Immature natural killer cell (primary cell): Measurements from ENCODE around the gene SLC1A2. TPM values are rescaled to one million over a fixed set of nuclear protein-coding genes. Genes with fewer than 3 reads are reported as not detected.

Source experiments
- DNase-seq, 3 donors: peaks; one replicate each; pipeline ENCODE4 v3.0.0; 2022; ENCODE audit warnings: mixed read lengths in 1 of 3
- H3K27ac Mint-ChIP-seq, 6 donors: one replicate each; pipeline ENCODE4 v1.8.0; 2020; ENCODE audit warnings: mixed read lengths in 6 of 6, mild to moderate bottlenecking in 5 of 6, inconsistent platforms in 4 of 6, moderate library complexity in 3 of 6
- H3K27me3 Mint-ChIP-seq, 3 donors: one replicate each; pipeline ENCODE4 v1.8.0; 2020 to 2021; ENCODE audit warnings: low read depth in 3 of 3, mild to moderate bottlenecking in 3 of 3, mixed read lengths in 3 of 3, moderate library complexity in 3 of 3, inconsistent platforms in 1 of 3
- H3K36me3 Mint-ChIP-seq, 3 donors: one replicate each; pipeline ENCODE4 v1.8.0; 2020; ENCODE audit warnings: mixed read lengths in 3 of 3, inconsistent platforms in 2 of 3, mild to moderate bottlenecking in 2 of 3
- H3K4me1 Mint-ChIP-seq, 2 donors: one replicate each; pipeline ENCODE4 v1.8.0; 2020; ENCODE audit warnings: inconsistent platforms in 2 of 2, mild to moderate bottlenecking in 2 of 2, mixed read lengths in 2 of 2, moderate library complexity in 1 of 2
- H3K4me3 Mint-ChIP-seq, 5 donors: one replicate each; pipeline ENCODE4 v1.8.0; 2020; ENCODE audit warnings: mild to moderate bottlenecking in 5 of 5, mixed read lengths in 5 of 5, inconsistent platforms in 3 of 5, moderate library complexity in 3 of 5
- H3K9me3 Mint-ChIP-seq, 6 donors: one replicate each; pipeline ENCODE4 v1.8.0; 2020; ENCODE audit warnings: mild to moderate bottlenecking in 6 of 6, mixed read lengths in 6 of 6, inconsistent platforms in 4 of 6, moderate library complexity in 3 of 6
- polyA plus RNA-seq, 3 donors: library from polyadenylated mRNA; unstranded; fragments of 300-500 nt; fragmentation: Illumina TruSeq; gene quantifications; one replicate each; pipeline ENCODE4 v1.2.3, GENCODE V29; 2021

The SLC1A2 gene
- polyA plus RNA-seq, 3 donors from 2014 or later = 0.03 to 0.06 TPM; not detected in 1

- H3K27ac Mint-ChIP-seq = no peak overlapping the region
- H3K4me3 Mint-ChIP-seq = no peak overlapping the region
- no peaks in the 10 kb centered on the region for H3K36me3 Mint-ChIP-seq
- peaks cover 0 to 9% (median 7%) of the 10 kb centered on the region in 3 donors for H3K27me3 Mint-ChIP-seq
- H3K4me1 Mint-ChIP-seq = peaks cover 13 to 14% of the 10 kb centered on the region in 2 donors
- no peaks in the 10 kb centered on the region for H3K9me3 Mint-ChIP-seq
- DNase-seq = no peak
These were observed 72.7 kb downstream of the SLC1A2 start for GRCh38 chr11:35346472-35347156.

GRCh38 chr11:35344681-35345574 lies 74.4 kb downstream of the SLC1A2 start:
- no peaks in the 10 kb centered on the region for H3K36me3 Mint-ChIP-seq
- peaks cover 13 to 14% of the 10 kb centered on the region in 2 donors for H3K4me1 Mint-ChIP-seq
- H3K27ac Mint-ChIP-seq = no peak overlapping the region
- no peak overlapping the region for H3K4me3 Mint-ChIP-seq
- DNase-seq = no peak
- peaks cover 0 to 9% (median 3%) of the 10 kb centered on the region in 3 donors for H3K27me3 Mint-ChIP-seq
- H3K9me3 Mint-ChIP-seq = no peaks in the 10 kb centered on the region

DNA sequence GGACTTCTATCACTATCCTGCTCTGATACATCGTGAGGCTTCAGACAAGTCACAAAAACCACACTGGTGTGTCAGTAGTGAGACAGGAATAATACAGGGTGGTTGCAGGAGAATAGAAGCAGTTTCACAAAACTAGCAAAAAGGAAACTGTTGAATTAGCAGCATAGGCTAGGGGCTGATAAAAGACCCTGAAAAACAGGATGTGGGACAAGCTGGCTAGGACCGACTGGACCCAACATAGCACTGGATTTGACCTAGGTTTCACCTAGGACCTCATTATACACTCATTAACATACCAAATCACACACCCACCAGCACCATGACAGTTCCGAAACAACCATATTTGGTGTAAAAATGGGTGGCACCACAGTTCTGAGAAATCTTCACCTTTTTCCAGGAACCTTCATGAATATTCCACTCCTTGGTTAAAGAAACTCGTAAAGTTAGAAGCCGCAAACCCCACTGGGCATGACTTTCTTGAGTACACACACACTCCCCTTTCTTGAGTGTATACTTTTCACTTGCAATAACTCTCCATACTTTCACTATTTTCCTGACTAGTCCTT lies 76.2 kb downstream of the SLC1A2 start:
- Mint-ChIP-seq H3K9me3 (no peaks in the 10 kb centered on the region), H3K27ac (peak overlapping the region in 4 of 6 donors; percentile 9 to 30 (median 18)), H3K36me3 (no peaks in the 10 kb centered on the region), H3K27me3 (peaks cover 2 to 9% (median 7%) of the 10 kb centered on the region in 3 donors), H3K4me3 (peak overlapping the region in 4 of 5 donors; percentile 19 to 57 (median 38)), H3K4me1 (peaks cover 13 to 14% of the 10 kb centered on the region in 2 donors)
- DNase-seq = peak; percentile 12 to 22 (median 20)

DNA sequence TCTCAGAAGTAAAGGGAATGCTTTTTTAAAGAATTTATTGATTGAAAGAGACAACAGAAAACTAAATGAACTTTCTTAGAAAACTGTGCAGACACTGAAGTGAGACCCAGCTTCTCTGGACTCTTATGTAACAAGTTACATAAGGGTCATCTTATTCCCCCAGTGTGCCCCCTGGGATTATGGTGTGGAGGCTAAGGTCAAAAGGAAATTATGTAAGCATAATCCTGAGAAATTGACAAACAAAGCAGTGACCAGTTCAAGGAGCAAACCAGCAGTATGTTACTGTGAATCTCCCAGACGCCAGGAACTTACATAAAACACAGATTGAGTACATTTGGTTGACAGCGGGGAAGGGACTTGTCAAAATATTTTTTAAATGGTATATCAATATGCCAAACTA lies 78.6 kb downstream of the SLC1A2 start:
- no peak overlapping the region for H3K4me3 Mint-ChIP-seq
- H3K36me3 Mint-ChIP-seq = no peaks in the 10 kb centered on the region
- no peak for DNase-seq
- peaks cover 13 to 14% of the 10 kb centered on the region in 2 donors for H3K4me1 Mint-ChIP-seq
- no peaks in the 10 kb centered on the region for H3K9me3 Mint-ChIP-seq
- H3K27ac Mint-ChIP-seq = no peak overlapping the region
- H3K27me3 Mint-ChIP-seq = peaks cover 2 to 7% (median 7%) of the 10 kb centered on the region in 3 donors

DNA sequence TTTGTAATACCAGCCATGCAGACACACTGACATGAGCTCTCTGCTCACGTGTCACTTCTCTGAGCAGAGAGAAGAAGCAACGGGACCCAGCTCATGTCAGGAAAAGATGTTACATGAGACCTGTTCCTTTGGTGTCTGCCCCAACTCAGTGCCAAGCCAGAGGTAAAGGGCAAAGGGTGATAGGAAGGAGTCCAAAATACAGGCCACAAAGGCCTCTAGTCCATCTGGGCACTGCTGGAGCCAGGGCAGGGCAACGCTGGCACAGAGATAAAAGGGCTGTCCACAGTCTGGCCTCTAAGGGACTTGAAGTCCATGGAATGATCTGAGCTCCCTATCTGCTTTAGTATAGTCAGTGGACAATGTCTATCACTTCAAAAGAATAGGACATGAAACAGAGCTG lies 79.3 kb downstream of the SLC1A2 start:
- H3K9me3 Mint-ChIP-seq = no peaks in the 10 kb centered on the region
- H3K27me3 Mint-ChIP-seq = peaks cover 2 to 7% (median 5%) of the 10 kb centered on the region in 3 donors
- peaks cover 11 to 13% of the 10 kb centered on the region in 2 donors for H3K4me1 Mint-ChIP-seq
- H3K4me3 Mint-ChIP-seq = no peak overlapping the region
- no peak for DNase-seq
- no peaks in the 10 kb centered on the region for H3K36me3 Mint-ChIP-seq
- peak overlapping the region in 1 of 6 donors; percentile 59 for H3K27ac Mint-ChIP-seq

- Mint-ChIP-seq H3K4me1 (peaks cover 17 to 22% of the 10 kb centered on the region in 2 donors), H3K9me3 (no peaks in the 10 kb centered on the region), H3K27ac (no peak overlapping the region)
These were observed 80.4 kb downstream of the SLC1A2 start for GRCh38 chr11:35338921-35339320.

GRCh38 chr11:35337914-35338305 lies 81.4 kb downstream of the SLC1A2 start:
- Mint-ChIP-seq H3K4me3 (no peak overlapping the region), H3K9me3 (no peaks in the 10 kb centered on the region), H3K4me1 (peaks cover 9 to 12% of the 10 kb centered on the region in 2 donors), H3K27me3 (peaks cover 2 to 5% (median 4%) of the 10 kb centered on the region in 3 donors), H3K36me3 (no peaks in the 10 kb centered on the region), H3K27ac (no peak overlapping the region)
- DNase-seq = no peak

More at GRCh38 chr11:35338921-35339320, 80.4 kb downstream of the SLC1A2 start:
- Mint-ChIP-seq H3K36me3 (no peaks in the 10 kb centered on the region), H3K4me3 (no peak overlapping the region), H3K27me3 (peaks cover 2 to 7% (median 6%) of the 10 kb centered on the region in 3 donors)
- no peak for DNase-seq

DNA sequence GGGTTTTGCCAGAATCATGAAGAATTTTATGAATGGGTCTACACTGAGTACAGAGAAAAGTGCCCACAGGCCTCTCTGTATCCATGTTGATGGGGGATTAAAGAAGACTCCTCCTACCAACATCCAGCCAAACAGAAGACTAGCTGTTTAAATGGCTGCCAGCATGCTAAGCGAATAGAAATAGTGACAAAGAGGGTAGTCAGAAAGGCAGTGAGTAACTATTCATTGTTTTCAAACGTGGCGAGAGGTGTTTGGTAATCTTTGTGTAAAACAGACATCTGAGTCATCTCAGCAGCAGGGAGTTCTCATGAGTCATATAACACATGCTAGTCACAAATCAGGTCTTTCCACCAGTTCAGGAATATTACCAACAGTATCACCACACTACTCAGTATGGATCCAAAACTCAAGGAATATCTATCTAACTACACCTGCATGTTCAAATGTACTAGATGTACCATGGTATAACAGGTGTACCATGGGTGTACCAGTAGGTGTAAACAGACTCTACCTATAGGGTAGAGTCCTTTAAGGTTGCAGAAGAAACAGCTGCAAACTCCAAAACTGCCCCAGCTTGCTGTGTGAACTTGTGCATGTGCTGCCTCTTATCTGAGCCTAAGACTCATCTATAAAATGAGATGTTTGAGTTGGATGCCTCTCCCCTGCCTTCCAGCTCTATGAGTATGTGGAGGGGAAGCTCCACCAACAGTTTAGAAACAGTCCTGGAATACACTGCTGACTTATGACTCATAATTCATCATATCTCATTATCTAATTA lies 82.0 kb downstream of the SLC1A2 start:
- Mint-ChIP-seq H3K9me3 (no peaks in the 10 kb centered on the region), H3K4me3 (no peak overlapping the region), H3K4me1 (peaks cover 6 to 10% of the 10 kb centered on the region in 2 donors), H3K27ac (no peak overlapping the region), H3K27me3 (peaks cover 2 to 5% (median 4%) of the 10 kb centered on the region in 3 donors), H3K36me3 (no peaks in the 10 kb centered on the region)
- DNase-seq = no peak

- Mint-ChIP-seq H3K27me3 (peaks cover 2 to 5% (median 4%) of the 10 kb centered on the region in 3 donors), H3K9me3 (no peaks in the 10 kb centered on the region), H3K4me3 (no peak overlapping the region), H3K4me1 (peaks cover 9 to 12% of the 10 kb centered on the region in 2 donors), H3K36me3 (no peaks in the 10 kb centered on the region), H3K27ac (no peak overlapping the region)
- no peak for DNase-seq
These were observed 82.6 kb downstream of the SLC1A2 start for GRCh38 chr11:35336726-35337125.

GRCh38 chr11:35335226-35335625 lies 84.1 kb downstream of the SLC1A2 start:
- H3K4me3 Mint-ChIP-seq = no peak overlapping the region
- no peak for DNase-seq
- peaks cover 24 to 27% of the 10 kb centered on the region in 2 donors for H3K4me1 Mint-ChIP-seq
- H3K9me3 Mint-ChIP-seq = no peaks in the 10 kb centered on the region
- H3K27me3 Mint-ChIP-seq = peaks cover 2 to 5% (median 4%) of the 10 kb centered on the region in 3 donors
- H3K36me3 Mint-ChIP-seq = no peaks in the 10 kb centered on the region
- no peak overlapping the region for H3K27ac Mint-ChIP-seq

GRCh38 chr11:35334385-35335090 lies 84.8 kb downstream of the SLC1A2 start:
- peak overlapping the region in 4 of 6 donors; percentile 3 to 65 (median 26) for H3K27ac Mint-ChIP-seq
- H3K36me3 Mint-ChIP-seq = no peaks in the 10 kb centered on the region
- no peaks in the 10 kb centered on the region for H3K9me3 Mint-ChIP-seq
- DNase-seq = peak; percentile 11 to 25 (median 22)
- no peak overlapping the region for H3K4me3 Mint-ChIP-seq
- peaks cover 2 to 6% (median 4%) of the 10 kb centered on the region in 3 donors for H3K27me3 Mint-ChIP-seq
- H3K4me1 Mint-ChIP-seq = peaks cover 29 to 34% of the 10 kb centered on the region in 2 donors

DNA sequence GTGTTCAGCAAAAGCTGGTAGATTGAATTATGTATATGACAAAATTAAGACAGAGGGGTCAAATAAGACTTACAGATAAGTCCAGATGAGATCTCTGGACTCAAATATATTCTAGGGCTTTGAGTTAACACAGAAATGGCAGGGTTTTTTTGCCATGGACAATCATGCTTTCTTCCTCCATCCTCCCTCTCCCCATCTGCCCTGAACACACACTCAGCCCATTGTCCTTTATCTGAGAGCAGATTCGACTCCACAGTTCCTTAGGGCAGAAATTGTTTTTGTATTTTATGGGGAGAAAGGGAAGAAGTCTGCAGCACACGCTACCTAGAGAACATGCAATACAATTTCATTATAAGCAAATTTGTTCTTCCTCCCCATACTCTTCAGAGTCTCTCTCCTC lies 86.8 kb downstream of the SLC1A2 start:
- Mint-ChIP-seq H3K9me3 (no peaks in the 10 kb centered on the region), H3K4me3 (no peak overlapping the region), H3K27me3 (peaks cover 0 to 10% (median 2%) of the 10 kb centered on the region in 3 donors), H3K4me1 (peaks cover 29 to 34% of the 10 kb centered on the region in 2 donors), H3K36me3 (no peaks in the 10 kb centered on the region), H3K27ac (peak overlapping the region in 1 of 6 donors; percentile 32)
- no peak for DNase-seq
